SKM-1 treated with dmso at 0.1 percent for 144 hours (cell line): ENCODE data around the gene FCRL4.
A peak's percentile ranks its signal among the peaks of the same experiment; 100 is the strongest.

Experiments used
- DNase-seq: peaks from one replicate; lab custom pipeline; 2025; ENCODE audit not compliant: unreplicated experiment; lab: John Stamatoyannopoulos, UW

The FCRL4 gene

GRCh38 chr1:157597959-157598667, at the start of gene FCRL4:
Gene FCRL4 (minus strand): TSS chr1:157598085. CDS start chr1:157597944, 141 bp downstream.
- no peak for DNase-seq

- peak; percentile 74 for DNase-seq
Observed at GRCh38 chr1:157646144-157646543, 48.3 kb upstream of the FCRL4 start.

GRCh38 chr1:157641177-157641576, 43.3 kb upstream of the FCRL4 start:
- no peak for DNase-seq

DNA sequence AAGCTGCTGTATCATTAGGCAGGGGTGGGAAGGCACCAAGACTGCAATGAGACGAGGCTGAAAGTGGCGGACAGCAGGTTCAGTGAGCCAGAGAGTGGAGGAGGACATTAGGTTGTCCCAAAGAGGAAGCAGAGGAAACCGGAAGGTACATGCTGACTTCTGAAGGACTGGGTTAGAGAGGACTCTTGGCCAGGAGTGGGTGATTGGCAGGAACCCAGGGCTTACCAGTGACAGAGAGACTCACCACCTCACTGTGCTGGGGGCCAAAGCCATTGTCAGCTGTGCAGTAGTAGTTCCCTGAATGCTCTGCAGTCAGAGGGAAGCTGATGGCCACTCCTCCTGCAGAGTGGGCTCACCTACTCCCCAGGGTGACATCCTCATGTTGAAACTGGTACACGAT, 41.9 kb upstream of the FCRL4 start:
- DNase-seq = no peak

GRCh38 chr1:157628773-157629172, 30.9 kb upstream of the FCRL4 start:
- no peak for DNase-seq

- no peak for DNase-seq
Observed at GRCh38 chr1:157626099-157626498, 28.2 kb upstream of the FCRL4 start.

- no peak for DNase-seq
Observed at GRCh38 chr1:157624471-157624870, 26.6 kb upstream of the FCRL4 start.

DNA sequence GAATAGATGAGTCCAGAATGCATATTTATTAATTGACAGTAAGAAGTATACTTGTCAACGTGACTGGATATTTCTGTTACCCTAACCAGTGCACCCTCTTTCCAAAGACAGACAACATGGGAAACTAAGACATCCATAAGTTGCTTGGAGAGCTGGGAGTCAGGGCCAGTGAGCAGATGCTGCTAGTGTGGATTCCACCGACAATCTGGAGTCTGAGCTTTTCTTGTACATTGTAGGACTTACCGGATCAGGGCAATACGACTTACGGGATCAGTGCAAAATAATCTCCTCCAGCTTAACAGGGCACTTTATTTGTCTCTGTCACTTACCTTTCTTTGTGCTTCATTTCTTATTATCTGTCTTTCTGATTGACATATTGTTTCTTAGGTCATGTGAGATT, 24.6 kb upstream of the FCRL4 start:
- DNase-seq = no peak

- no peak for DNase-seq
Observed at GRCh38 chr1:157618190-157618589, 20.3 kb upstream of the FCRL4 start.

DNA sequence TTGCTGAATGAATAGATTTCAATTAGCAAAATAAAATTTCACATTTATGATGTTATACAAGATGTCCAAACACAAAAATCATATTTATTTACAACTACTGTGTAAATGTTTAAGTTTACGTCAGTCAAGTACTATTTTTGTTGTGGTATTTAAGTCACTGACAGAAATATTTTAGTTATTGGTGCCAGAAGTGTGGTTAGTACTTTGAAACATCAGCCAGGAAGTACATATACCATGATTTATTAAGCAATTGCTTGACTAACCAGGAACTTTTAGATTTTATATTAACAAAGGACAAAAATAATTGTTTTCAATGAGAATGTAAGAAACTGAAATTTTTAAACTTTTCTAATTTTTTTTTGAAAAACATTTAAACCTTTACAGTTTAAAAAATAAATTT, 2.4 kb upstream of the FCRL4 start:
- DNase-seq = no peak

DNA sequence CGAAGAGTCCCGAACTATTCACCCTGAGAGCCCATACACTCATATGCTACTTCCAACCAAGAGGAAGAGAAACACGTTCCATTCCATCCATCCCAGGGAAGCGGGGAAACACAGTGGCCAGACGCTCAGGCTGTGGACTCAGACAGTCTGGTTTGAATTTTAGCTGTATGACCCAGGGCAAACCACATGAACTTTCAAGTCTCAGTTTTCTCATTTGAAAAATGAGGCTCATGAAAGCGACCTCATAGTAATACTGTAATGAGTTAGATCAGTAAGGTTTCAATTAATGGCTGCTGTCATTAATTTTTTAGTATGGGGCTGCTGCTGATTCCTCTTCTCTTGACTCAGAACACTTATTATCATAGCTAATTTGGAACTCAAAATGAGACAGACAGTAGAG, 1.5 kb downstream of the FCRL4 start:
- DNase-seq = no peak

DNA sequence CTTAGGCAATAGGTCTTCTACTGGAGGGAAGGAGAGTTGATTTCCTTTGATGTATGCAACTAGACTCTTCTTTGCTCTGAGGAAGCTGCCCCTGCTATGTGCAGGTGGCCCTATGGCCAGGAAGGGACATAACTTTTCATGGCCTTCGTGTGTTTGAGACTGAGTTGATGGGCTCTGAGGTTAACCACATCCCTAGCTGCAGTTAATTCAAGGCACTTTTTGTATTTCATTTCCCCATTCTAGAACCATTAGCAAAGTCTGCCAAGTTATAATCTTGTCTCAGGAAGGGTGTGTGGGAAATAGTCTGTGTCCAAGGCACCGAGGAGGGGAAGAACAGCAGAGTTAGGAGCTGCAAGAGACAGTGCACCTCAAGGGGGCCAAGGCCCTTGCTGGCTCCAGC, 2.5 kb downstream of the FCRL4 start:
- DNase-seq = peak; percentile 57

DNA sequence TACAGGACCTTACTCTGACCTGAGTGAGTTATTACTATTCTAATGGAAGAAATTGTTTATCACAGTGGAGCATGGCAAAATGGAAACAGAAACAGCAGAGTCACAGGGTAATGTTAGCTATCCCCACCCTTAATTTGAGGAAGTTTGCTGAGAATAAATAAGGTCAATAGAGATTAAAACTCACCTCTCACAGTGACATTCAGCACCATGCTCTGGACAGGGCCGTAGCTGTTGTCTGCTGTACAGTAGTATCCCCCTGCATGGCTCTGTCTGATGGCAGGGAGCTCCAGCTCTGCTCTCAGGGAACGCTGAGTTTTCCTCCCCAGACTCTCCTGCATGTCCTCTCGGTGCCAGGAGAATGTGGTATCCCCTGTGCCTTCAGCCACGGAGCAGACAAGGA, 11.9 kb downstream of the FCRL4 start:
- no peak for DNase-seq

GRCh38 chr1:157584503-157584902, 13.4 kb downstream of the FCRL4 start:
- DNase-seq = no peak

GRCh38 chr1:157580828-157581210, 17.1 kb downstream of the FCRL4 start:
- DNase-seq = no peak

- DNase-seq = peak; percentile 61
Observed at GRCh38 chr1:157580179-157580827, 17.6 kb downstream of the FCRL4 start.

DNA sequence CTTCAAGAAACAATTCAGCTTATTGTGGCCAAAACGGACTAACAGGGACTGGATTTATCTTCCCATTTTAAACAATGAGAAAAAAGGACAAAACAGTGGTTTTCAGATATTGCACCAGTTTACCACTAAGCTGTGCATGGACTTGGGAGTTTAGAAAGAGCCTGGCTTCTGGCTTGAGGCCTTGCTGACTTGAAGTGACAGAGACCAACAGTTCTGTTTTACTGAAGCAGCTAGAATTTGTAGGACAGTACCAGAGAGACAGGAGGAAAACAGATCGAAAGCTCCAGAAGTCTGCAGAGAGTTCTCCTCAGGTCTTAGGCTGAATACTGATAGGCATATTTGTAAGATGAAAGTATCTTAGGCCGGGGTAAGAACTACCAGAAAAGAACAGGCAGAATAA, 20.5 kb downstream of the FCRL4 start:
- DNase-seq = no peak

- no peak for DNase-seq
Observed at GRCh38 chr1:157575744-157576143, 22.1 kb downstream of the FCRL4 start.

DNA sequence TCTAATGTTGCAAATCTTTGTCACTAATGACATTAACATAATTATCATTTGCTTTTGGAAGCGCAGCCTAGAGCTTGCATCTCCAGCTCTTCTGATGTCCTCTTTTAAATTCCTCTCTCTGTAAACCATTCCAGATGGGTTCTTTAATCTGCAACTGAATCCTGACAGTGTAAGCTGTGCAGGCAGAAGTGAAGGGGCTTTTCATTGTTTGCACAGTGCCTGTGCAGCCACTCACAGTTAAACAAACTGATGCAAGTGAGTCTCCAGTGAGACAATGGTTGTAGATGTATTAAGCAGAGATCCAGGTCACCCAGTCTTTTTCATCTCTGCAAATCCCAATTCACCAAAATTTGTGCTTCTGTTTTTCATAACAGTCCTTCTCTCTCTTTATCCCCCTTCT, 23.0 kb downstream of the FCRL4 start:
- no peak for DNase-seq

DNA sequence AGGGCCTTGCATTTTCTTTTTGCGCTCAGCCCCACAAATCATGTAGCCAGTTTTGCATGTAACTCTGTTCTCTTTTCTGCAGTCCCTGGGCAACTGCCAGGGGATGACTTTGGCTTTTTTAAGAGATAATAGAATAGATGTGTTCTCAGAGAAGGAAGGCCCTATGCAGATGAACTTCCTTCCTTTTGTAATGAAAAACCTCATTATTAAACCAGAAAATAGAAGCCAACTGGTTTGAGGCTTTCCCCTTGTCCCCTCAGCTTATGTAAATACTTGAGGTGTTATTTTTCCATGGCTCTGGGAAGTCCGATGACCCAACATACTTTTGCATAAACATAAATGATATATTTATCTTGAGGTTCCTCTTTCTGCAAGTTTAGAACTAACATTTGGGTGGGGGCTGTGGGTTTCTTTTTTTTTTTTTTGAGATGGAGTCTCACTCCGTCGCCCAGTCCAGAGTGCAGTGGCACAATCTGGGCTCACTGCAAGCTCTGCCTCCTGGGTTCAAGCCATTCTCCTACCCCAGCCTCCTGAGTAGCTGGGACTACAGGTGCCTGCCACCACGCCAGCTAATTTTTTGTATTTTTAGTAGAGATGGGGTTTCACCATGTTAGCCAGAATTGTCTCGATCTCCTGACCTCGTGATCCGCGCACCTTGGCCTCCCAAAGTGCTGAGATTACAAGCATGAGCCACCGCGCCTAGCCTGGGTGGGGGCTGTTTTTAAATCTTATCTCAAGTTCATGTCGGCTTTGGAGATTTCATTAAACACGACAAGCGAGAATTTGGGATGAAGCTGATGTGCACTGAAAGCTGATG, 31.2 kb downstream of the FCRL4 start:
- DNase-seq = peak; percentile 54

DNA sequence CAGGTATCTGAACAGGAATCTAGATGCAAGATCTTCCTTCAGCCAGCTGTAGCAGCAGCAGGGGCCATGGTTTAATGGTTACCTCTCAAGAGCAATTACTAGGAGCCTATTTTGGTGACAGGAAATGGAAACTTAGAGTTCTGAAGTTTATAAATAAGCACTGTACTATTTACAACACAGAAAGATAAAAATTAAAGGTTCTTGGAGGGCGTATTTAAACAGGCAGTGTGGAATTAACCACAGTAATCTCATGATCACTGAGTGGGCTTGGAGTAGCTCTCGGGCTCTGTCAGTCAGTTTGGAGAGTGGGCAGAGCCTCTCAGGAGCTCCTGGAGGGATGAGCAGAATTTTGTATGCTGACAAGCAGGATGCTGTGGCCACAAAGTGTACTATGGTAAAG, 35.4 kb downstream of the FCRL4 start:
- no peak for DNase-seq

GRCh38 chr1:157558119-157558518, 39.8 kb downstream of the FCRL4 start:
- DNase-seq = no peak
